ENCODE results near the gene SDCCAG8.
"Not testable (repeated sequence)": the region's sequence is repeated elsewhere in the genome, so short reads cannot be mapped to it uniquely, and the experiment has no call there.

The SDCCAG8 gene

GRCh38 chr1:243255791-243256512 is at the start of gene SDCCAG8:
Gene SDCCAG8, plus strand, starts transcription at chr1:243256041. Its CDS starts 133 bp downstream, at chr1:243256174.
- DNase-seq = peak; percentile 99

- not testable (repeated sequence) for DNase-seq
These were observed 43.9 kb upstream of the SDCCAG8 start for GRCh38 chr1:243211984-243212383.

GRCh38 chr1:243213045-243213787 is 42.6 kb upstream of the SDCCAG8 start:
- no peak for DNase-seq

GRCh38 chr1:243215276-243215875 is 40.5 kb upstream of the SDCCAG8 start:
- not testable (repeated sequence) for DNase-seq

GRCh38 chr1:243216741-243217140 is 39.1 kb upstream of the SDCCAG8 start:
- no peak for DNase-seq

- DNase-seq = no peak
These were observed 38.5 kb upstream of the SDCCAG8 start for GRCh38 chr1:243217349-243217748.

- DNase-seq = no peak
These were observed 37.8 kb upstream of the SDCCAG8 start for GRCh38 chr1:243218059-243218458.

- DNase-seq = no peak
These were observed 28.2 kb upstream of the SDCCAG8 start for GRCh38 chr1:243227622-243228021.

- DNase-seq = no peak
These were observed 26.3 kb upstream of the SDCCAG8 start for GRCh38 chr1:243229526-243229925.

GRCh38 chr1:243230914-243231313 is 24.9 kb upstream of the SDCCAG8 start:
- DNase-seq = peak; percentile 25

- no peak for DNase-seq
These were observed 21.9 kb upstream of the SDCCAG8 start for GRCh38 chr1:243233908-243234307.

GRCh38 chr1:243234978-243235647 is 20.7 kb upstream of the SDCCAG8 start:
- no peak for DNase-seq

GRCh38 chr1:243236604-243237252 is 19.1 kb upstream of the SDCCAG8 start:
- no peak for DNase-seq

- no peak for DNase-seq
These were observed 11.4 kb upstream of the SDCCAG8 start for GRCh38 chr1:243244432-243244841.

GRCh38 chr1:243246916-243247315 is 8.9 kb upstream of the SDCCAG8 start:
- no peak for DNase-seq

- DNase-seq = no peak
These were observed 7.9 kb upstream of the SDCCAG8 start for GRCh38 chr1:243247901-243248300.

GRCh38 chr1:243249214-243249613 is 6.6 kb upstream of the SDCCAG8 start:
- DNase-seq = no peak

- DNase-seq = no peak
These were observed 5.7 kb upstream of the SDCCAG8 start for GRCh38 chr1:243250102-243250501.

- DNase-seq = no peak
These were observed 4.3 kb upstream of the SDCCAG8 start for GRCh38 chr1:243251539-243251938.

- no peak for DNase-seq
These were observed 2.5 kb upstream of the SDCCAG8 start for GRCh38 chr1:243253211-243253925.

- DNase-seq = peak; percentile 41
These were observed 2.0 kb upstream of the SDCCAG8 start for GRCh38 chr1:243253926-243254232.

GRCh38 chr1:243254233-243254926 is 1.5 kb upstream of the SDCCAG8 start:
- peak; percentile 55 for DNase-seq
